GM19023 (cell line): Measurements from ENCODE around the gene CTAGE6.
"Not testable (repeated sequence)": the region's sequence is repeated elsewhere in the genome, so short reads cannot be mapped to it uniquely, and the experiment has no call there.

Experiments
- ATAC-seq: cut with Tn5 transposase; IDR thresholded peaks from one replicate; pipeline ENCODE4 v1.9.1; 2021; ENCODE audit warnings: mild to moderate bottlenecking, moderate library complexity; ENCODE audit not compliant: unreplicated experiment

The CTAGE6 gene

GRCh38 chr7:143757596-143757995 is at the start of gene CTAGE6:
Gene CTAGE6, minus strand, starts transcription at chr7:143757696. Its CDS starts 38 bp downstream, at chr7:143757658.
- not testable (repeated sequence) for ATAC-seq

- not testable (repeated sequence) for ATAC-seq
Observed at GRCh38 chr7:143806664-143807071, 49.2 kb upstream of the CTAGE6 start.

- not testable (repeated sequence) for ATAC-seq
Observed at GRCh38 chr7:143797896-143798290, 40.4 kb upstream of the CTAGE6 start.

GRCh38 chr7:143797119-143797895 is 39.8 kb upstream of the CTAGE6 start:
- not testable (repeated sequence) for ATAC-seq

- ATAC-seq = not testable (repeated sequence)
Observed at GRCh38 chr7:143795653-143796052, 38.2 kb upstream of the CTAGE6 start.

- not testable (repeated sequence) for ATAC-seq
Observed at GRCh38 chr7:143792633-143793032, 35.1 kb upstream of the CTAGE6 start.

GRCh38 chr7:143785415-143786182 is 28.1 kb upstream of the CTAGE6 start:
- not testable (repeated sequence) for ATAC-seq

- ATAC-seq = not testable (repeated sequence)
Observed at GRCh38 chr7:143779591-143779990, 22.1 kb upstream of the CTAGE6 start.

- ATAC-seq = not testable (repeated sequence)
Observed at GRCh38 chr7:143772738-143773468, 15.4 kb upstream of the CTAGE6 start.

GRCh38 chr7:143767531-143767930 is 10.0 kb upstream of the CTAGE6 start:
- ATAC-seq = not testable (repeated sequence)

GRCh38 chr7:143765678-143766077 is 8.2 kb upstream of the CTAGE6 start:
- not testable (repeated sequence) for ATAC-seq

GRCh38 chr7:143763065-143763464 is 5.6 kb upstream of the CTAGE6 start:
- ATAC-seq = not testable (repeated sequence)

GRCh38 chr7:143745340-143745739 is 12.2 kb downstream of the CTAGE6 start:
- ATAC-seq = not testable (repeated sequence)

- not testable (repeated sequence) for ATAC-seq
Observed at GRCh38 chr7:143737037-143737819, 20.3 kb downstream of the CTAGE6 start.

- ATAC-seq = no peak
Observed at GRCh38 chr7:143735962-143736361, 21.5 kb downstream of the CTAGE6 start.

GRCh38 chr7:143733876-143734275 is 23.6 kb downstream of the CTAGE6 start:
- no peak for ATAC-seq

GRCh38 chr7:143728333-143728862 is 29.1 kb downstream of the CTAGE6 start:
- ATAC-seq = no peak

- ATAC-seq = peak; percentile 62
Observed at GRCh38 chr7:143727561-143727960, 29.9 kb downstream of the CTAGE6 start.

- ATAC-seq = not testable (repeated sequence)
Observed at GRCh38 chr7:143726143-143726542, 31.4 kb downstream of the CTAGE6 start.

- ATAC-seq = not testable (repeated sequence)
Observed at GRCh38 chr7:143720335-143720734, 37.2 kb downstream of the CTAGE6 start.
